Stimulated activated naive CD4-positive, alpha-beta T cell (primary cell): ENCODE measurements around the gene SPAG4.
A peak's percentile ranks its signal among the peaks of the same experiment; 100 is the strongest.

Source experiments
- DNase-seq, 6 experiments: peaks; one replicate each; lab custom pipeline; 2025; lab: John Stamatoyannopoulos, UW

Gene SPAG4

DNA sequence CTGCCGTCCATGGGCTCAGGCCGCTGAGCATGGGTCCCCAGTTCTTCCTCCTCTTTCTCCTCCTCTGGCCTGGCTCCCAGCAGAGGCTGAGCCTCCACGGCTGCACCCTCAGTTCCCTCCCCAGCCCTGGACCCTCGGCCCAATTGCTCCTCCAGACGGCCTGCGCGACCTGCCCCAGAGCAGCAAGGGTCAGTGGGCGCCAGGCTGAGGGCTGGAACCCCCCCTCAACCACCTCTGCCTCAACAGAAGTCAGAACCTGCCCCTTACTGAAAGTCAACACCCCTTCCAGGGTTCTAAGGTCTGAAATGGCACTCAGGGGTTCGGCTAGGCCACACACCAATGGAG, 15.9 kb upstream of the SPAG4 start:
- no peak for DNase-seq

DNA sequence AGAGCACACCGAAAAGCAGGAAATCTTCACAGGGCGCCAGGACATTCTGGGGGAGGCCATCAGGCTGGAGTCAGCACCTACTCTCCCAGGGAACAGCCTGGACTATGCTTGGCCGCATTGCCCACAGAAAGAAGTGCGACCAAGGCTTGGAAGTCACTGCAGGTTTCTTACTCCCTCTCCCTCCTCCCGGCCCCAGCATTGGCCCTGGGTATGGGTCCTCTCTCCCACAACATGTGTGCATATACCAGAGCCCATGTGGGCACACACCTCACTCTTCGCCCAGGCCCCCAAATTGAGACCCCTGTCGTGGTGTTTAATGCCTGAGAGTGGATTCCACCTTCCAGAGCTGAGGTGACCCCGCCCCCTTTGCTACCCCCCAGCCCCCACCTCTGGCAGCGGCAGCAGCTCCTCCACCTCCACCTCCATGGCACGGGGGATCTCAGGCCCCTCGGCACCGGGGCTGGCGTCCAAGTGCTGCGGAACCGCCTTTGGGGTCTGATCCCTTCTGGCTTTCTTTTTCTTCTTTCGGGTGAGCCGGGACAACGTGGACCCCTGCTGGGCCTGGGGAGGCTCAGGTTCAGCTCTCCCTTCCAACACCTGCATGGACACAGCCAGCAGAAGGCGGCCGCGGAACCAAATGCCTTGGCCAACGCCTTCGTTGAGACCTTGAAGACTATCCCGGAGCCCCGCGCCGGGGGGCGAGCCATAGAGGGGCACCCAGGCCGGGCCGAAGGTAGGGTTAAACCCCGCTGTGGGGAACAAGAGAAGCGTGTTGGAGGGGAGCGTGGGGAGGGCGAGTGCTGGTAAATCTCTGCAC, 15.2 kb upstream of the SPAG4 start:
- DNase-seq, result peak in 1 of 6 experiments; percentile 28

DNA sequence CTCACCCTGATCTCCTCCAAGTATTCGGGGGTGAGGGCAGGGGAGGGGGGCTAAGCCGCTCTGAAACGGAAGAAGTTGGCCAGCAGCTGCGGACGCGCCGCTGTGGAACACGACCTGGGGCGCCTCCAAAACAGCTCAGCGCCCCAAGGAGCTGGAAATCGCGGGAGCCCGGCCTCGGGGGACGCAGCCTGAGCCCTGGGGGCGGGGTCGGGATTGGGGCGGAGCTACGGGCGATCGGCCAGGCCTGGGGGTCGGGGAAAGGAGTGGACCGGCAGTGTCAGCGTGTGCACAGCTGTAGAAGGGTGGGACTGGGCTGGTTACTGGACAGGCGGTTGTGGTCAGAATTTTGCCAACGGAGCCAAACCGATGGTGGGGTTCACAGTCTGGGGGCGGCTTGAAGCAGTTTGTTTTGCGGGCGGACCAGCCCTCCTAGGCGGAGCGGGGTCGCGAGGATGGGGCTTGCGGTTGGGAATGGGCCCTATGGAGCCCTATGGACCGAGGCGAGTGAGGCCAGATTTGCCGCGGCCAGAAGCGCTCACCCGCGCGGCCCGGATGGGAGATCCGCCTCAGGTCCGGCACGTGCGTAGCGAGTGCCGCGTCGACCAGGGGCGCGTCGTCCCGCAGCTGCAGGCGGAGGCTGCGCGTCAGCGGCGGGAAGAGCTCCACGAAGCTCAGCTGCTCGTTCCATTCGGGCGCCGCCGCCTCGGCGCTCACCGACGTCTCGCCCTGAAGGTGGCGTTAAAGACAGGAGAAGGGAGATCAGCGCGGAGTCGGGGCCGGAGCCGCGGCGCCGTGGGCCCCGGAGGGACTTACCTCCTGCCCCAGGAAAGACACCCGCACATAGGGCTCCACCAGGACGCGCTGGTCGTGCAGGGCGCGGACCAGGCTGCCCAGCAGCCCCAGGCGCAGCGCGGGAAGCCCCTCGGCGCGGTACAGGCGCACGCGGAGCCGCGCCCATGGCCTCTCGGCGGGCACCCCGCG, 14.3 kb upstream of the SPAG4 start:
- peak; percentile 63 to 78 (median 72) for DNase-seq

DNA sequence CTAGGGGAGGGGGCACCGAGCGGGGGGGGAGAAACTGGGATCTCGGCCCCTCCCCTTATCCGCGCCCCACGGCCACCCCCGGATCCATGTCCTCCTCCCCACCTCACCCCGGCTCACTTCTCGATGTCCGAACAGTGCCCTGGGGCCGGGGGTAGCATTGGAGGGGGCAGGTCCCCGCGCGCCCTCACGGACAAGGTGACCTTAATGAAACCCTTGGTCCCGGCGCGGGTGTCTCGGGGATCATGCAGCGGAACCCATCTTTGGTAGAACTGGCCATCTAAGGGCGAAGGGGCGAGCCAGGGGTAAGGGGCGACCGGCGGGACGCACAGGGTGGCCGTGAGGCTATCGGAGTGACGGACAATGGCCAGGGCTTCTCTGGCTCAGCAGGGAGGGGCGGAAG, 13.6 kb upstream of the SPAG4 start:
- no peak for DNase-seq

DNA sequence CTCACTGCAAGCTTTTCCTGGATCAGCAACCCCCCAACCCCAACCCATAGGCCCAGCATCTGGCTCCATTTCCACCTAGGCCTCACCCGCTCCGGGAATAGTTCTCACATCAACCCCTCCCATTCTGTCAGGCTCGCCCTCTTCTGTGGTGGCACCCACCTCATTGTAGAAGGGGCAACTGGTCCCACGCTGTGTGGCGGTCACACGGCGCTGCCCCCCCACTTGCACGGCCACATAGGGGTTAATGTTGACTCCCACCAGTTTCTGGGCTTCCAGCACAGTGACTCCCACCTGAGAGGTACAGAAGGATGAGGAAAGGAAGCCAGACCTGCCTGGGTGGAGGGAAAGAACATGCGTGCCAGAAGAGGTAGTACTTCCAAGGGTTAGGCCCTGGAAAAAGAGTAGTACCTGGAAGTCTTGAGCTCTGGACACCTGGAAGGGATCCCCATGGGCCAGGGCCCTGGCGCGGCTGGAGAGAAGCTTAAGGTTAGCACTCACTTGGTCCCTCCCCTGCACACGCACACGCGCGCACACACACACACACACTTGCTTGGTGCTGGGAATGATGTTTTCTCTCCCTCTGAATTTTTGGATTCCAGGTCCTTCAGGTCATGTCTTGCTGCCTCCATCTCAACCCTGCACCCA, 12.7 kb upstream of the SPAG4 start:
- no peak for DNase-seq

DNA sequence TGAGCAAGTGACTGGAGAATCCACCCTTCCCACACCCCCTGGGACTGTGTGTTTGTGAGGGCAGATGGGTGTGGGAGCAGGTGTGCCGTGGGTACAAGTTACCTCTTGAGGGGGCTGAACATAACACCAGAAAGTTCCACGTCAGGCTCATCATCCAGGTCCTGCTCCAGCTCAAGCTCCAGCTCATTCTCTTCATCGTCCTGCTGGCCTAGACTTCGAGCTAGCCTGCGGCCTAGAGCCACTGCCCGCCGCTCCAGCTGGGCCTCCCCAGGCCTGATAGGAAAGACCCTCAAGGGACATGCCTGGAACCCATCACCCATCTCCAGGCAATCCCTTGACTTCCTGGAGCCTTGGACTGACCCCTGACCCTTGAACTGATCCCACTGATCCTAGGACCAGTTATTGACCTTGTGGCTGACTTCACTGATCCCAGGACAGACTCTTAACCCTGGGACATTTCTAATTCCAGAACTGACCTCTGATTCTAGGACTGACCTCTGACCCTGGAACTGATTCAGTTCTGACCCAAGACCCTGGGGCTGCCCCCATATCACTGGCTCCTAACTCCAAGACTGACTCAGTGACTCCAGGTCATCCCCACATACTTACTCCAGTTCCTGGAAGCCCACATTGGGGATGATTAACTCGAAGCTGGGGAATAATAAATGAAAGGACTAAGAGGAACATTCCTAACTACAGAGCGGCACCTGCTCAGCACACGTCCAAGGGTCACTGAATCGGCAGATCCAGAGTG, 11.8 kb upstream of the SPAG4 start:
- no peak for DNase-seq

DNA sequence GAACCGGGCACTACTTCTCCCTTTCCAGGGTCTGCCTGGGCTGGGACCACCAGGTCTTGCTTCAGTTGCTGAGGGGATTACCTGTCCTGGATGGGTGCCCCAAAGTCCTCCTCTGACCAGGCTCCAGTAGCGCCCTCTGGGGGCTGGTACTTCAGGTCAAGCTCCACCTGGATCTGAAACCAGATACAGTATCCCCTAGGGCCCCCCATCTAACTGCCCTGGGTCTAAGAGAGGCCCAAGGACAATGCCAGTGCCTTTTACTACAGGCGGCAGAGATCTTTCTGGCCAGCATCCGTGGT, 11.2 kb upstream of the SPAG4 start:
- DNase-seq, result no peak

DNA sequence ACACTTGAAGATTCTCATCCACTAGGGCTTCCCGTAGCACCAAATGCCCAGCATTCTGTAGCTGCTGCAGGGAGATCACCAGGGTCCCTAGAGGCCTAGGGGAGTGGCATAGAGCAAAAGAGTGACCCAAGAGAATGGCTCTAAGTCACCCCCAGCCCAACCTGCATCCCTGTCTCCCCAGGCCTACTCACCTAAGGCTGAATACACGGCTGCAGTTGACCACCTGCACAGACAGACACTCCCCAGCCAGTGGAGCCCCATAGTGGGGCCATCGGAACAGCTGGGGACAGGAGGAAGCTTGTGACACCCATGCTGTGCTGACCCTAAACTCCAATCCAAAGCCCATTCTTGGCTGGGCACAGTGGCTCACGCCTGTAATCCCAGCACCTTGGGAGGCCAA, 9.5 kb upstream of the SPAG4 start:
- DNase-seq, result no peak

DNA sequence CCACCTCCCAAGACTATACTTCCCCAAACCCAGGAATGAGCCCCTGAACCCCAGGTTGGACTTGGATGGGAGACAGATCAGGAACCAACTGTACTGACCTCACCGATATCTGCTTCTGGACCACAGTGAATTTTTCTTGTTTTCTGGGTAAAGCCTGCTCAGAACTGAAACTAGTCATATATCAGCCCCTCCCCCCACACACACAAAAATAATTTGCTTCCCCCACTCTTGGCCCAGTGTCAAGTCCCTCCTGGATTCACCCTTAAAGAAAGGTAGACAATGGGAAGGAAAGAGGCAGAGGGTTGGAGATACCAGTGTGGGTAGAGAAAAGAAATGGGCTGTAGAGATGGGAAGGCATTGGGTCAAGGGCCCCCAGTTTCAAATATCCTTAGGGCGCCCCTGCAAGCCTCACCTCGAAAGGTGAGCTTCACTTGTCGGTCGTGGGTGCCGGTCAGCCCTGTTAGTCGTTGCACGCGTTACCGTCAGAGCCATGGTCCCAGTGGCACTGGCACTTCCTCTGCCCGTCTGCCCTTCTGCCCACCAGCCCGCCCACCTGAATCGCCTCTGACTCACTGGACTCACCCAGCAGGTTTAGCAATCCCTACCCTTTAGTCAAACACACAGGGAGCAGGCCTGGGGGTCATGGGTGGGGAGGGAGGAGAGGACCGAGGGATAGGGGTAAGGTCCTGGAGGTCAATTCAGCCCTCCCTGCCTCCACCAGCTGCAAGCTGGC, 8.5 kb upstream of the SPAG4 start:
- no peak for DNase-seq

DNA sequence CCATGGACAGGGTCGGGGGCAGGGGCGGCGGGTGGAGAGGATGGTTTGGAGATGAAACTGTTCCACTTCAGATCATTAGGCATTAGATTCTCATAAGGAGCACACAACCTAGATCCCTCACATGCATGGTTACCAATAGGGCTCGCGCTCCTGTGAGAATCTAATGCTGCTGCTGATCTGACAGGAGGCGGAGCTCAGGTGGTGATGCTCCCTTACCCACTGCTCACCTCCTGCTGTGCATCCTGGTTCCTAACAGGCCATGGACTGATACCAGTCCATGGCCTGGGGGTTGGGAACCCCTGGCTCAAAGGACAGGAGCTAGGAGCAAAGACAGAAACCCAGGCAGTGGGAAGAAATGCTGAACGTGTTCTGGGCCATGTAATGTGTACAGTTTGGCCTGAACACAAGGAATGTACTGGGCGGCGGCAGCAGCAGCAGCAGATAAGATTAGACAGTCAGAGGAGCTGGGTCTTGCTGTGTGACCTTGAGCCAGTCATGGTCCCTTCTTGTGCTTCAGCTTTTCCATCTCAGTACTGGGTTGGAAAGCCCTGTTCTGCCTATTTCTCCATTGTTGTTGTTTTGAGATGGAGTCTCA, 4.7 kb upstream of the SPAG4 start:
- no peak for DNase-seq

DNA sequence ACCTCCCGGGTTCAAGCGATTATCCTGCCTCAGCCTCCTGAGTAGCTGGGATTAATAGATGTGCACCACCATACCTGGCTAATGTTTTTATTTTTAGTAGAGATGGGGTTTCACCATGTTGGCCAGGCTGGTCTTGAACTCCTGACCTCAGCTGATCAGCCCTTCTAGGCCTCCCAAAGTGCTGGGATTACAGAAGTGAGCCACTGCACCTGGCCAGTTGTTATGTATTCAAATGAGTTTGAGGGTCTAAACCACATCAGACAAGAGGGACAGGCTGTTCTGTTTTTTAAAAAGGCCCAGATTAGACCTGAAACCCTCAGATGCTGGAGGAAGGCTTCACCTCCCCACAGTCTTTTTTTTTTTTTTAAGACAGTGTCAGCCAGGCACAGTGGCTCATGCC, 4.1 kb upstream of the SPAG4 start:
- no peak for DNase-seq

DNA sequence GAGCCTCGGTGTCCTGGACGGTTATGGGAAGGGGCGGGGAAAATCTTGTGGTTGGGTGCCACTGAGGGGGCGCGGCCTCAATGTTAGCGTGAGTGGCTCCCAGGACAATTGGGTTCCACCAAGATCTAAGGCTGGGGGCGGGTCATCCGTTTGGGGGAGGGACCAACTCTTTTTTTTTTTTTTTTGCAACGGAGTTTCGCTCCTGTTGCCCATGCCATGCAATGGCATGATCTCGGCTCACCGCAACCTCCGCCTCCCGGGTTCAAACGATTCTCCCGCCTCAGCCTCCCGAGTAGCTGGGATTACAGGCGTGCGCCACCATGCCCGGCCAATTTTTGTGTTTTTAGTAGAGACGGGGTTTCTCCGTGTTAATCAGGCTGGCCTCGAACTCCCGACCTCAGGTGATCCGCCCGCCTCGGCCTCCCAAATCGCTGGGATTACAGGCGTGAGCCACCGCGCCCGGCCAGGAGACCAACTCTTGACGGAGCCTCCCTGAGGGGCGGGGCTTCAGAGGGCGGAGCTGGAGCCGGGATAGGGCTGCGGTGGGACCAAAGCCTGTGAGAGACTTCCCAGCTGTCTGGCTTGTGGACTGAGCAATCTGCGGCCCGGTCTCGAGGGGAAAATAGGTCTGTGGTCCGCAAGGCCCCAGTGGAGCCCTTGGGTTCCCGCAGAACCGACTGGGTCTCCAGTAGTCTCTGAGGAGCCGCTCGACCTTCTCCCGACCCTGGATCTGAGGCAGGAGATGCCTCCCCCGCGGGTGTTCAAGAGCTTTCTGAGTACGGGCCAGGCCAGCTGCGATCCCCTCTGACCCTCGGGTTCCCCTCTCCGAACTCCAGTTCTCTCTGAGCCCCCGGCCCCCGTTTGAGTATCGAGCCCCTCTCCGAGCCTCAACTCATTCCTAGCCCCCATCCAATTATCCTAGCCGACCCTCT, 1.1 kb downstream of the SPAG4 start:
- peak in 3 of 6 experiments; percentile 44 to 68 (median 45) for DNase-seq

DNA sequence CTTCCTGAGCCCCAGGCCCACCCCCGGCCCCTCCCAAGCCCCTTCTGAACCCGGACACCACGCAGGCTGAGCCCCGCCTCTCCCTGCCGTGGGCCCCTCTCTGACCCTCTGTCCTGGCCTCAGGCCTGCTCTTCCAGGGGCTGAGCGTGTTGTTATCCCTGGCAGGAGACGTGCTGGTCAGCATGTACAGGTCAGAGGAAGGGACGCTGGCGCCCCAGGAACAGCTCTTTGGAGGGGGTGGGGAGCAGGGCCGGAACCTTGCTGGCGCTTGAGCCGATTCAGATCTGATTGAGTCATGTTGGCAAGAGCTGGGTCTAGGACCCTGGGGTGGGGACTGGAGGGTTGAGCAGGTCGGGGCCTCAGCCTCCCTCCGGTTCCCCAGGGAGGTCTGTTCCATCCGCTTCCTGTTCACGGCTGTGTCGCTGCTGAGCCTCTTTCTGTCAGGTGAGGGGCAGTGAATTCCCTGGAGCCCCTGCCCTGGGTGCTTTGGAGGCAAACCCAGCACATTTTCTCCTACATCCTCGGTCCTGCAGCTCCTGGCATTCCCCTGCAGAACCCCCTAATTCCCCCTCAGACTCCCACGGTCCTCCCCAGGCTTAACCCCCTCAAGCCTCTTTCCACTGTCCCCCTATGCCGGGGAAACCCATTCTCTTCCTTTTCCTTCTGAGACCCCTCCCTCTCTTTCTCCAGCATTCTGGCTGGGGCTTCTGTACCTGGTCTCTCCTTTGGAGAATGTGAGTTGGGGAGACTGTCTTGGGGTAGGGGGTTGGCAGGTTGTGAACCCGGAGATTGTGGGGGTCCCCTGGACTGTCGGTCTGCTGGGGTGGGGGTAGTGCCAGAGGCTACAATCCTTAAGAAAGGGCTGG, 2.0 kb downstream of the SPAG4 start:
- DNase-seq, result peak in 5 of 6 experiments; percentile 22 to 44 (median 30)

DNA sequence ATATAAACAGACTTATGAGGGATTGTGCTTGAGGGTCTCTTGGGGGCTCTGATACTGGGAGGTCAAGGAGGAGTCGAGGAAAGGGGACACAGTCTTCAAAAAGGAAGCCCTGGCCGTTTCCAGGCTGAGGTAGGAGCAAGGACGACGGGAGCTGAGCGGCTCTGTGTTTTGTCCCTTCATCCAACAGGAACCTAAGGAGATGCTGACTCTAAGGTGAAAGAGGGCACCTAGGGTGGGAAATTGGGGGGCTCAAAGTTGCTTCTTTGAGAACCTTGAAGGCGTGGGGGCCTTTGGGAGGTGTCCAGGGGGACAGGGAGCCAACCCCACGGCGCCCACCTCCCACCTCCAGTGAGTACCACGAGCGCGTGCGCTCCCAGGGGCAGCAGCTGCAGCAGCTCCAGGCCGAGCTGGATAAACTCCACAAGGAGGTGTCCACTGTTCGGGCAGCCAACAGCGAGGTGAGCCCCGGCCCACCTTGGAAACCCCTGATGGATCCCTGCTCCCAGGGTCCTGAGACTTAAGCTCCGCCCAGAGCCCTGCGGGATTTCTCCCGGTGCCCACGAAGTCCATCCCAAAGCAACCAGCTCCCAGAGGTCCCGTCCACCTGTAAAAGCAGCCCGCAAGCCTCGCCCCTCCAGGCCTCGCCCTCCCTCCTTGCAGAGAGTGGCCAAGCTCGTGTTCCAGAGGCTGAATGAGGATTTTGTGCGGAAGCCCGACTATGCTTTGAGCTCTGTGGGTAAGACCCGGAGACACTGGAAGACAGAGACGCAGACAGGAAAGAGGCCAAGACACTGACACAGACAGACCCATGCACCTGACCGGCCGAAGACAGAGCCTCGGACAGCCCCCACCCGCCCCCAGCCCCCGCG, 2.9 kb downstream of the SPAG4 start:
- DNase-seq, result peak in 3 of 6 experiments; percentile 44 to 58 (median 47)

DNA sequence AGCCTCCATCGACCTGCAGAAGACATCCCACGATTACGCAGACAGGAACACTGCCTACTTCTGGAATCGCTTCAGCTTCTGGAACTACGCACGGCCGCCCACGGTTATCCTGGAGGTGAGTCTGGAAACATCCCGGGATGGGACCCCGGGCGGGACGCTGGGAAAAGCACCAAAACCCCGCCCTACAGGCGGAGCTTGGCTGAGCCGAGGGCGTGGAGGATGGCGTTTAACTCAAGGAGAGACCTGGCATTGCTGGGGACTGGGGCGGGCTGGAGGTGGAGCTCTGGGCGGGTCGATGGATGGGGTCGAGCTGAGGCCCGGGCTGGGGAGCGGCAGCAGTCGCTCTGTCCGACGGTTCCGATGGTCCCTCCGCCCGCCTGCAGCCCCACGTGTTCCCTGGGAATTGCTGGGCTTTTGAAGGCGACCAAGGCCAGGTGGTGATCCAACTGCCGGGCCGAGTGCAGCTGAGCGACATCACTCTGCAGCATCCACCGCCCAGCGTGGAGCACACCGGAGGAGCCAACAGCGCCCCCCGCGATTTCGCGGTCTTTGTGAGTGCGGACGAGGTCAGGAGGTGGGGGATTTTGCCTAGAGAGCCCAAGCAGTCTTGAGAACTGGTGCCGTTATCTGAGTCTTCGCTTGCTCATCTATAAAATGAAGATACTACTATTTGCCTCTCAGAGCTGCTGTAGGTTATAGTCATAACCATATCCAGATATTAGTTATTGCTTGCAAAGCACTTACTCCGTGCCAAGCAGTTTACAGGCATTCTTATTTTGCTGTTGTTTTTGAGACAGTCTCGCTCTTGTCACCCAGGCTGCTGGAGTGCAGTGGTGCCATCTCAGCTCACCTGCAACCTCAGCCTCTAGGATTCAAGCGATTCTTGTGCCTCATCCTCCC, 3.8 kb downstream of the SPAG4 start:
- DNase-seq, result peak; percentile 52 to 79 (median 66)

DNA sequence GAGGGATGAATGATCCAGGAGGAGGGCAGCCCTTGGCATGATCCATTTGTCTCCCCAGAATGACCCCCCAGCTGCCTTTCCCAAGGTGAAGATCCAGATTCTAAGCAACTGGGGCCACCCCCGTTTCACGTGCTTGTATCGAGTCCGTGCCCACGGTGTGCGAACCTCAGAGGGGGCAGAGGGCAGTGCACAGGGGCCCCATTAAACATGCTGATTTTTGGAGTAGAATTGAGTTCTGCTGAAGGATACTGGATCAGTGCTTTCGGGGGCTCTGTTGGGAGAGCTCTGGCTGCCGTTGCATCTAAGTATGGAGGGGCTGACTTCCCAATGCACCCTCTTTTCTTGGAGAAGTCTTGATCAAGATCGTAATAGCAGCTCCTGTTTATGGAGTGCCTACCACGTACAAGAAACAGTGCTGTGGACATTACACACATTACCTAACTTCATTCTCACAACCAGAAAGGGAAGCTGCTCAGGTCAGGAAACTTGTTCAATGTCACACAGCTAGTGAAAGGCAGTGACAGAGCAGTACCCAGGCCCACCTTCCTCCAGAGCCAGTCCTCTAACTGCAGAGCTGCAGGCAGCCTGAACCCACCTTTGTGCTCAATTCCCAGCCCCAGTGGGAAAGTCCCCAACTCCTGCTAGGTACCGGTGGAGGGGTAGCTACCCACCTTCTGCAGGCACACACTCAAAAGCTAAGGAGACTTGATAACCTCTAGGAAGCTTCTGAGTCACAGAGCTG, 5.4 kb downstream of the SPAG4 start:
- no peak for DNase-seq
